Erythroblast (primary cell): Measurements from ENCODE around the gene CACNA1H.

ENCODE experiments used
- GATA1 ChIP-seq: IDR thresholded peaks from 2 replicates; pipeline ENCODE4 v1.6.1; 2011; ENCODE audit warnings: low read depth, mild to moderate bottlenecking, control low read depth, low read length, moderate library complexity
- POLR2A ChIP-seq: IDR thresholded peaks from 2 replicates; pipeline ENCODE4 v1.6.1; 2011; ENCODE audit warnings: mild to moderate bottlenecking, low read length

GRCh38 chr16:1164382-1164781 is 11.5 kb downstream of the CACNA1H start:
- TF ChIP-seq GATA1 (no peak), POLR2A (no peak)
